SK-N-SH (cell line): ENCODE results near the gene CYP39A1. TPM values are rescaled to one million over a fixed set of nuclear protein-coding genes. Genes with fewer than 3 reads are reported as not detected.

Experiments used
- CTCF ChIA-PET: fragments of 300-600, 350-600 bp; formaldehyde crosslinking; extraction: SDS; loops from one replicate; lab custom pipeline; 2021; lab: Yijun Ruan, JAX
- POLR2A ChIA-PET: fragments of 350-600 bp; sonication (Branson Sonifier 250); formaldehyde crosslinking; extraction: SDS; loops from one replicate; lab custom pipeline; 2020; ENCODE audit warnings: antibody characterized with exemption, inconsistent platforms; lab: Yijun Ruan, JAX
- DNase-seq: peaks from one replicate; pipeline ENCODE4 v3.0.0; 2012
- H2AFZ ChIP-seq: fragments of 200-600 bp; sonication (generic); 2 replicates; pipeline ENCODE4 v1.8.1; 2016; ENCODE audit warnings: antibody characterized with exemption, mild to moderate bottlenecking, low read depth
- H3F3A ChIP-seq: fragments of 200-600 bp; sonication (generic); replicated peaks from 2 replicates; pipeline ENCODE3; 2016; ENCODE audit warnings: antibody characterized with exemption, mild to moderate bottlenecking; ENCODE audit not compliant: insufficient read depth
- H3K27ac ChIP-seq, 2 experiments: fragments of 200-500 bp in 1 of 2; fragments of 200-600 bp in 1 of 2; sonication (Bioruptor generic) in 1 of 2; sonication (generic), shearing (Covaris generic) in 1 of 2; 2 replicates each; pipeline versions ENCODE4 v1.5.1 to v1.6.1; 2014 to 2016; ENCODE audit warnings: low read depth in 2 of 2, inconsistent platforms in 1 of 2, low read length in 1 of 2, mild to moderate bottlenecking in 1 of 2, mixed read lengths in 1 of 2
- H3K27me3 ChIP-seq: fragments of 200-600 bp; sonication (generic), shearing (Covaris generic); 2 replicates; pipeline ENCODE4 v1.6.1; 2016; ENCODE audit warnings: mixed run types; ENCODE audit not compliant: insufficient read depth
- H3K36me3 ChIP-seq, 2 experiments: fragments of 200-500 bp in 1 of 2; fragments of 200-600 bp in 1 of 2; sonication (Bioruptor generic) in 1 of 2; sonication (generic) in 1 of 2; replicated peaks in 1 of 2; 2 replicates each; pipeline versions ENCODE3 to v1.5.1; 2014 to 2016; ENCODE audit warnings: low read length in 1 of 2, mild to moderate bottlenecking in 1 of 2; ENCODE audit not compliant: insufficient read depth in 2 of 2, control insufficient read depth in 1 of 2
- H3K4me1 ChIP-seq, 2 experiments: fragments of 200-500 bp in 1 of 2; fragments of 200-600 bp in 1 of 2; sonication (Bioruptor generic) in 1 of 2; sonication (generic), shearing (Covaris generic) in 1 of 2; 2 replicates each; pipeline versions ENCODE4 v1.5.1 to v1.6.1; 2014 to 2016; ENCODE audit warnings: low read depth in 1 of 2, low read length in 1 of 2, mixed run types in 1 of 2; ENCODE audit not compliant: insufficient read depth in 2 of 2, control insufficient read depth in 1 of 2
- H3K4me2 ChIP-seq: fragments of 200-600 bp; sonication (generic), shearing (Covaris generic); 2 replicates; pipeline ENCODE4 v1.6.1; 2017; ENCODE audit warnings: mixed run types
- H3K4me3 ChIP-seq, 2 experiments: fragments of 200-500 bp in 1 of 2; fragments of 200-600 bp in 1 of 2; sonication (Bioruptor generic) in 1 of 2; sonication (generic), shearing (Covaris generic) in 1 of 2; 2 replicates each; pipeline versions ENCODE4 v1.5.1 to v1.8.1; 2014 to 2016; ENCODE audit warnings: low read depth in 2 of 2, inconsistent platforms in 1 of 2, low read length in 1 of 2, mild to moderate bottlenecking in 1 of 2, mixed read lengths in 1 of 2, moderate library complexity in 1 of 2
- H3K79me2 ChIP-seq: fragments of 200-600 bp; sonication (generic); 2 replicates; pipeline ENCODE4 v1.8.1; 2017; ENCODE audit warnings: mild to moderate bottlenecking; ENCODE audit not compliant: insufficient read depth
- H3K9ac ChIP-seq: fragments of 200-600 bp; sonication (generic); 2 replicates; pipeline ENCODE4 v1.6.1; 2017; ENCODE audit warnings: mixed run types
- H3K9me2 ChIP-seq: fragments of 200-600 bp; sonication (generic); 2 replicates; pipeline ENCODE4 v1.6.1; 2017; ENCODE audit warnings: mixed run types
- H3K9me3 ChIP-seq: fragments of 200-600 bp; sonication (generic); 2 replicates; pipeline ENCODE4 v1.6.1; 2017; ENCODE audit warnings: mixed run types, mild to moderate bottlenecking, moderate library complexity
- H4K20me1 ChIP-seq: fragments of 200-600 bp; sonication (generic); 2 replicates; pipeline ENCODE4 v1.6.1; 2017; ENCODE audit warnings: mild to moderate bottlenecking, mixed run types; ENCODE audit not compliant: insufficient read depth
- ELF1 ChIP-seq: IDR thresholded peaks from 2 replicates; pipeline ENCODE4 v1.4.0; 2012
- EZH2phosphoT487 ChIP-seq: fragments of 200-600 bp; sonication (generic); IDR thresholded peaks from 2 replicates; pipeline ENCODE4 v1.6.1; 2017; ENCODE audit warnings: low read depth, mixed run types, mild to moderate bottlenecking, antibody characterized with exemption, moderate library complexity, borderline replicate concordance
- FOSL2 ChIP-seq: IDR thresholded peaks from 2 replicates; pipeline ENCODE4 v1.4.0; 2012; ENCODE audit warnings: low read depth, mild to moderate bottlenecking, moderate library complexity, borderline replicate concordance
- IRF3 ChIP-seq: fragments of 150-350 bp; IDR thresholded peaks from 2 replicates; pipeline ENCODE4 v1.6.1; 2016; ENCODE audit warnings: mild to moderate bottlenecking, low read depth, low read length
- MXI1 ChIP-seq: IDR thresholded peaks from 2 replicates; pipeline ENCODE4 v1.6.1; 2012; ENCODE audit warnings: mild to moderate bottlenecking, low read depth, low read length, improper control_type of control experiment
- POLR2AphosphoS5 ChIP-seq: IDR thresholded peaks from 2 replicates; pipeline ENCODE4 v1.6.1; 2012; ENCODE audit warnings: low read depth, low read length
- RAD21 ChIP-seq: IDR thresholded peaks from 2 replicates; pipeline ENCODE4 v1.6.1; 2012; ENCODE audit warnings: mild to moderate bottlenecking, low read length
- RCOR1 ChIP-seq: fragments of 150-350 bp; IDR thresholded peaks from 2 replicates; pipeline ENCODE4 v1.6.1; 2017; ENCODE audit warnings: antibody characterized with exemption, low read length
- RFX5 ChIP-seq: IDR thresholded peaks from 2 replicates; pipeline ENCODE4 v1.6.1; 2012; ENCODE audit warnings: mild to moderate bottlenecking, improper control_type of control experiment, low read length
- SIN3A ChIP-seq: IDR thresholded peaks from 2 replicates; pipeline ENCODE4 v1.6.1; 2012; ENCODE audit warnings: low read depth, mild to moderate bottlenecking, low read length, moderate library complexity, borderline replicate concordance
- SMC3 ChIP-seq: IDR thresholded peaks from 2 replicates; pipeline ENCODE4 v1.6.1; 2012; ENCODE audit warnings: low read depth, low read length, improper control_type of control experiment
- WGBS: methylation state at CpG from one replicate; pipeline ENCODE4 v1.1.6; 2017; ENCODE audit warnings: low lambda C conversion rate; 5-methylcytosine and 5-hydroxymethylcytosine counted together
- polyA plus RNA-seq, 3 experiments: library from polyadenylated mRNA; depleted of rRNA; stranded (reverse); fragments of >200 nt; gene quantifications; 2 replicates each; pipeline ENCODE4 v1.2.3, GENCODE V29; 2012
- TF ChIP-seq, protein P1 (sequence below): fragments of 200-600 bp; sonication (generic); IDR thresholded peaks from 2 replicates; pipeline ENCODE4 v1.6.1; 2017; ENCODE audit warnings: antibody characterized with exemption, mild to moderate bottlenecking, moderate library complexity
- TF ChIP-seq, protein P2 (sequence below): IDR thresholded peaks from 2 replicates; pipeline ENCODE4 v1.4.0; 2012; ENCODE audit warnings: low read depth

The CYP39A1 gene
- polyA plus RNA-seq, 1 of the 3 experiments (the other 2 are of a cell fraction) = not detected

DNA sequence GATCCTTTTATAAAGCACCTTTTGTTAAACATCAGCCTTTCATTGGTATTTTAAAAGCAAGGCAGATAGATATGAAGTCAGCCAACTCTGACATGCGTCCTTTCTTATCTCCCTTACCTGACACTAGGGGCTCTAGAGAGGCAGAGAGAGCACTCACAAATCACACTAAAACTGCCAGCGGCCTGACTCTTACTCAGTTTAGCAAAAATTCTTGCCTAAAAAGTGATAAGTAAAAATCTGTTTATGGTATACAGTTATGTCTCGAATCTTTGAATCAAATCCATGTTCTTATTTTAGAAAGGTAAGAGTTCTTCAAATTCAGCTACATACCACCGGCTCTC is 24.7 kb upstream of the CYP39A1 start:
- no peak overlapping the region for H2AFZ ChIP-seq
- no peaks in the 10 kb centered on the region for H3K9me2 ChIP-seq
- no peak overlapping the region for H3K4me2 ChIP-seq
- DNase-seq = no peak
- WGBS = 45% methylated on average over 4 of the region's 4 CpGs
- H3K27me3 ChIP-seq = no peaks in the 10 kb centered on the region
- POLR2A ChIA-PET = no interaction called here
- no peaks in the 10 kb centered on the region for H3F3A ChIP-seq
- no peak overlapping the region; a peak in 1 of 4 replicates for H3K4me3 ChIP-seq
- no peak overlapping the region for H3K27ac ChIP-seq
- H3K36me3 ChIP-seq = no peaks in the 10 kb centered on the region
- no peak for TF ChIP-seq RFX5
- TF ChIP-seq, protein P1, sequence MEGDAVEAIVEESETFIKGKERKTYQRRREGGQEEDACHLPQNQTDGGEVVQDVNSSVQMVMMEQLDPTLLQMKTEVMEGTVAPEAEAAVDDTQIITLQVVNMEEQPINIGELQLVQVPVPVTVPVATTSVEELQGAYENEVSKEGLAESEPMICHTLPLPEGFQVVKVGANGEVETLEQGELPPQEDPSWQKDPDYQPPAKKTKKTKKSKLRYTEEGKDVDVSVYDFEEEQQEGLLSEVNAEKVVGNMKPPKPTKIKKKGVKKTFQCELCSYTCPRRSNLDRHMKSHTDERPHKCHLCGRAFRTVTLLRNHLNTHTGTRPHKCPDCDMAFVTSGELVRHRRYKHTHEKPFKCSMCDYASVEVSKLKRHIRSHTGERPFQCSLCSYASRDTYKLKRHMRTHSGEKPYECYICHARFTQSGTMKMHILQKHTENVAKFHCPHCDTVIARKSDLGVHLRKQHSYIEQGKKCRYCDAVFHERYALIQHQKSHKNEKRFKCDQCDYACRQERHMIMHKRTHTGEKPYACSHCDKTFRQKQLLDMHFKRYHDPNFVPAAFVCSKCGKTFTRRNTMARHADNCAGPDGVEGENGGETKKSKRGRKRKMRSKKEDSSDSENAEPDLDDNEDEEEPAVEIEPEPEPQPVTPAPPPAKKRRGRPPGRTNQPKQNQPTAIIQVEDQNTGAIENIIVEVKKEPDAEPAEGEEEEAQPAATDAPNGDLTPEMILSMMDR = peak; percentile 37; the same call in 1 of the 2 replicates
- TF ChIP-seq, all 33 proteins: peak for 1
- Histone ChIP-seq H4K20me1 (no peaks in the 10 kb centered on the region), H3K9ac (no peak overlapping the region), H3K9me3 (no peaks in the 10 kb centered on the region), H3K4me1 (no peaks in the 10 kb centered on the region), H3K79me2 (no peaks in the 10 kb centered on the region)
- CTCF ChIA-PET = interaction anchor here (0.7 to 1.1 kb wide), 2 partner anchors 11 to 19 kb away, joined by 3 read pairs; no protein-coding TSS in a partner anchor

DNA sequence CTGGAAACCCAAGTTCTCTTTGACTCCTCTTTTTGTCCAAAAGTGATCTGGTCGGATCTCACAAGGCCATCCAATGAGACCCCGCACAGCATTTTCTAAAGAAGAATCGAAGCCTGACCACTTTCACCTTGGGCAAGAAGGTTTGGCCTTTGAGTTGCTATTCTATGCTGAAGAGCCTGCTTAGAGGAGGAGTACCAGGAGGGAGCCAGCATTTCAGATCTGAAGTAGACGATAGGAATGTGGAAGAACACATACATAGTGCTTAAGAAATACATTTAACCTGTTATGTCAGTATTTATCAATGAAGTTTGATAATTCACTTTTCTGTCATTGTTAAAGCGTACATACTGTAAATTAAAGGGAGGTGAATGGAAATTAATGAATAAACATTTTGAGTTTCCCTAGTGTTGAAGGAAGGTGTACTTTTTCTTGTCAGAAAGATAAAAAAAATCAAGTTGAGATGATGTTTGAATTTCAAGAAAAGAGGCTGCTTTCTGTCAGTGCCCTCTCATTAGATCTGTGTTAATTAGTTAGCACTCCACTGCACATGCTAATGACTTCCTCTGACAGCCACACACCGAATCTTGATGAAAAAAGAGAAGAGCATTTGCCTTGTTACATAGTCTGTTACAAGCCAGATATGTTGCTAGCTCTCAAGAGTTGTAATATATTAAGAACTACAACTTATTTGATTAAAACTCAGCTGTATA is 24.1 kb upstream of the CYP39A1 start:
- H3K9me3 ChIP-seq = no peaks in the 10 kb centered on the region
- 38% methylated on average over 6 of the region's 6 CpGs for WGBS
- no peak overlapping the region for H3K4me2 ChIP-seq
- no peaks in the 10 kb centered on the region for H3K79me2 ChIP-seq
- H2AFZ ChIP-seq = no peak overlapping the region
- no peak overlapping the region for H3K4me3 ChIP-seq
- no peaks in the 10 kb centered on the region for H3K36me3 ChIP-seq
- ChIA-PET POLR2A (no interaction called here), CTCF (no interaction called here)
- H3K4me1 ChIP-seq = no peaks in the 10 kb centered on the region
- no peak for DNase-seq
- H3K9me2 ChIP-seq = no peaks in the 10 kb centered on the region
- H3K27me3 ChIP-seq = no peaks in the 10 kb centered on the region
- H3F3A ChIP-seq = no peaks in the 10 kb centered on the region
- H4K20me1 ChIP-seq = no peaks in the 10 kb centered on the region
- no peak overlapping the region for H3K9ac ChIP-seq
- no peak overlapping the region for H3K27ac ChIP-seq
- TF ChIP-seq, protein P2, sequence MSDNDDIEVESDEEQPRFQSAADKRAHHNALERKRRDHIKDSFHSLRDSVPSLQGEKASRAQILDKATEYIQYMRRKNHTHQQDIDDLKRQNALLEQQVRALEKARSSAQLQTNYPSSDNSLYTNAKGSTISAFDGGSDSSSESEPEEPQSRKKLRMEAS = no peak
- TF ChIP-seq SIN3A (no peak), SMC3 (no peak), IRF3 (no peak), RAD21 (no peak), MXI1 (no peak), RFX5 (no peak), ELF1 (no peak), EZH2phosphoT487 (no peak), POLR2AphosphoS5 (no peak), RCOR1 (no peak), FOSL2 (no peak)
- TF ChIP-seq, protein P1 = no peak
- TF ChIP-seq, all 33 proteins: peak for 0
